Keratinocyte (primary cell): Measurements from ENCODE around the gene PSD4. TPM values are rescaled to one million over a fixed set of nuclear protein-coding genes. Genes with fewer than 3 reads are reported as not detected.
A peak's percentile ranks its signal among the peaks of the same experiment; 100 is the strongest.

ENCODE experiments used
- DNase-seq: peaks from one replicate; pipeline ENCODE4 v3.0.0-alpha.2; 2011; ENCODE audit warnings: low read depth, missing footprints, low spot score
- FAIRE-seq: peaks from 2 replicates; lab custom pipeline; 2011; peaks lifted over from hg19 to GRCh38; lab: Jason Lieb, UNC
- H2AFZ ChIP-seq: 2 replicates; pipeline ENCODE4 v1.6.0; 2012; ENCODE audit warnings: low read length, control low read depth, inconsistent platforms; ENCODE audit not compliant: control insufficient read depth
- H3K27ac ChIP-seq: 2 replicates; pipeline ENCODE4 v1.5.1; 2011; ENCODE audit warnings: low read length; ENCODE audit not compliant: control insufficient read depth, insufficient read depth
- H3K27me3 ChIP-seq: 3 replicates; pipeline ENCODE4 v1.6.0; 2011; ENCODE audit warnings: low read length; ENCODE audit not compliant: control insufficient read depth, insufficient read depth; ENCODE audit errors: extremely low read depth
- H3K36me3 ChIP-seq, 2 experiments: 2 replicates in 1 of 2; 3 replicates in 1 of 2; pipeline ENCODE4 v1.5.1; 2011; ENCODE audit warnings: low read length in 2 of 2, mild to moderate bottlenecking in 1 of 2; ENCODE audit not compliant: control insufficient read depth in 2 of 2, insufficient read depth in 2 of 2; ENCODE audit errors: extremely low read depth in 1 of 2
- H3K4me1 ChIP-seq: 3 replicates; pipeline ENCODE4 v1.5.1; 2011; ENCODE audit warnings: low read length; ENCODE audit not compliant: control insufficient read depth, insufficient read depth; ENCODE audit errors: extremely low read depth
- H3K4me2 ChIP-seq: 3 replicates; pipeline ENCODE4 v1.6.0; 2011; ENCODE audit warnings: low read depth, low read length; ENCODE audit not compliant: control insufficient read depth, insufficient read depth; ENCODE audit errors: extremely low read depth
- H3K4me3 ChIP-seq, 3 experiments: fragments of 200-600 bp in 1 of 3; sonication (generic) in 1 of 3; 2 replicates in 2 of 3; 3 replicates in 1 of 3; pipeline ENCODE4 v1.5.1; 2011 to 2016; ENCODE audit warnings: low read length in 3 of 3, mild to moderate bottlenecking in 3 of 3, control low read depth in 2 of 3, inconsistent platforms in 1 of 3, low read depth in 1 of 3, mixed read lengths in 1 of 3, mixed run types in 1 of 3, moderate library complexity in 1 of 3; ENCODE audit not compliant: control insufficient read depth in 2 of 3, insufficient read depth in 2 of 3; ENCODE audit errors: extremely low read depth in 1 of 3
- H3K79me2 ChIP-seq: 2 replicates; pipeline ENCODE4 v1.6.0; 2012; ENCODE audit warnings: low read length; ENCODE audit not compliant: control insufficient read depth, insufficient read depth
- H3K9ac ChIP-seq: 3 replicates; pipeline ENCODE4 v1.6.0; 2011; ENCODE audit warnings: low read length; ENCODE audit not compliant: control insufficient read depth, insufficient read depth; ENCODE audit errors: extremely low read depth
- H3K9me1 ChIP-seq: 3 replicates; pipeline ENCODE4 v1.6.0; 2011; ENCODE audit warnings: low read length; ENCODE audit not compliant: control insufficient read depth, insufficient read depth; ENCODE audit errors: extremely low read depth
- H3K9me3 ChIP-seq: 2 replicates; pipeline ENCODE4 v1.5.1; 2012; ENCODE audit warnings: low read depth, low read length; ENCODE audit not compliant: control insufficient read depth
- H4K20me1 ChIP-seq: 3 replicates; pipeline ENCODE4 v1.6.0; 2011; ENCODE audit warnings: low read length; ENCODE audit not compliant: control insufficient read depth, insufficient read depth; ENCODE audit errors: extremely low read depth
- CTCF ChIP-seq, 3 experiments: IDR thresholded peaks in 1 of 3; conservative IDR thresholded peaks in 1 of 3; optimal IDR thresholded peaks in 1 of 3; 2 replicates in 2 of 3; 3 replicates in 1 of 3; pipeline versions ENCODE3 to v1.5.1; 2011; ENCODE audit warnings: low read length in 3 of 3, mild to moderate bottlenecking in 3 of 3, moderate library complexity in 2 of 3, control low read depth in 1 of 3, inconsistent platforms in 1 of 3; ENCODE audit not compliant: insufficient read depth in 2 of 3; ENCODE audit errors: extremely low read depth in 1 of 3
- EZH2 ChIP-seq: IDR thresholded peaks from one replicate; pipeline ENCODE4 v1.6.1; 2012; ENCODE audit warnings: inconsistent platforms, mild to moderate bottlenecking, low read length, moderate library complexity
- dilution Hi-C: fragments of 300-500 bp; cut with MboI; formaldehyde crosslinking; loops from one replicate; pipeline ENCODE4 v1.7.0; 2020; ENCODE audit warnings: low sequenced_read_pairs; ENCODE audit not compliant: extremely low pct_ligation_motif_present
- polyA plus RNA-seq, 5 experiments: library from polyadenylated mRNA; depleted of rRNA in 3 of 5; stranded (reverse) in 3 of 5; stranded (forward) in 1 of 5; unstranded in 1 of 5; fragments of >200 nt; gene quantifications; 1 replicate in 1 of 5; 2 replicates in 3 of 5; 3 replicates in 1 of 5; pipeline versions ENCODE4 v1.2.1 to v1.2.3, GENCODE V29; 2011 to 2012; ENCODE audit warnings: missing spikeins in 2 of 5, low read depth in 1 of 5, low replicate concordance in 1 of 5

PSD4 gene
- polyA plus RNA-seq, 1 donor (not counting 4 experiments of a cell fraction or from before 2014, with no cell fraction given) = 11.1 TPM

GRCh38 chr2:113220970-113221708 lies 47.4 kb downstream of the PSD4 start:
- DNase-seq (no peak), FAIRE-seq (peak; percentile 32)
- Histone ChIP-seq H4K20me1 (no peaks in the 10 kb centered on the region), H3K9ac (no peak overlapping the region), H3K36me3 (peaks cover 0 to 1% of the 10 kb centered on the region in 2 experiments), H3K27me3 (no peaks in the 10 kb centered on the region), H3K4me1 (peaks cover 18% of the 10 kb centered on the region), H3K27ac (no peak overlapping the region), H3K4me2 (no peak overlapping the region), H3K9me1 (no peaks in the 10 kb centered on the region), H2AFZ (no peak overlapping the region), H3K9me3 (no peaks in the 10 kb centered on the region), H3K4me3 (no peak overlapping the region), H3K79me2 (no peaks in the 10 kb centered on the region)
- dilution Hi-C loops = no loop called here
- TF ChIP-seq CTCF (optimal IDR thresholded peaks at IDR 0.05 in 1 of 3, IDR thresholded peaks at IDR 0.05 in 1 of 3, conservative IDR thresholded peaks at IDR 0.05 in 1 of 3; ENCODE audit: extremely low read depth in 1 of 3, insufficient read depth in 2 of 3, low read length in 3 of 3) = no peak
- TF ChIP-seq EZH2 = no peak

GRCh38 chr2:113221846-113222245 lies 48.1 kb downstream of the PSD4 start:
- Histone ChIP-seq H2AFZ (no peak overlapping the region), H3K9me3 (no peaks in the 10 kb centered on the region), H3K9me1 (no peaks in the 10 kb centered on the region), H3K9ac (no peak overlapping the region), H3K36me3 (no peaks in the 10 kb centered on the region), H3K4me3 (no peak overlapping the region), H3K27me3 (no peaks in the 10 kb centered on the region), H3K79me2 (no peaks in the 10 kb centered on the region), H3K4me1 (peaks cover 18% of the 10 kb centered on the region), H3K27ac (no peak overlapping the region), H4K20me1 (no peaks in the 10 kb centered on the region), H3K4me2 (no peak overlapping the region)
- dilution Hi-C loops = no loop called here
- DNase-seq (no peak), FAIRE-seq (no peak)
- TF ChIP-seq CTCF (optimal IDR thresholded peaks at IDR 0.05 in 1 of 3, IDR thresholded peaks at IDR 0.05 in 1 of 3, conservative IDR thresholded peaks at IDR 0.05 in 1 of 3; ENCODE audit: extremely low read depth in 1 of 3, insufficient read depth in 2 of 3, low read length in 3 of 3) (no peak), EZH2 (no peak)
